HepG2 (cell line): ENCODE results near the gene RBM23. TPM values are rescaled to one million over a fixed set of nuclear protein-coding genes. Genes with fewer than 3 reads are reported as not detected.

ENCODE experiments used
- CHCHD3 ChIP-seq: sonication (generic); formaldehyde crosslinking; IDR thresholded peaks from 2 replicates; pipeline ENCODE4 v1.8.0; 2022; ENCODE audit warnings: mild to moderate bottlenecking, missing genetic modification reagents, moderate library complexity
- GABPA ChIP-seq, 2 experiments: IDR thresholded peaks; 2 replicates each; pipeline ENCODE4 v1.6.1; 2011 to 2016; ENCODE audit warnings: low read depth in 2 of 2, low read length in 1 of 2, missing biosample characterization in 1 of 2, missing genetic modification characterization in 1 of 2
- IKZF1 ChIP-seq: fragments of 450-650 bp; IDR thresholded peaks from 2 replicates; pipeline ENCODE4 v1.7.1; 2016
- KLF13 ChIP-seq: sonication (generic); formaldehyde crosslinking; IDR thresholded peaks from 2 replicates; pipeline ENCODE4 v1.4.0; 2020; ENCODE audit warnings: mild to moderate bottlenecking, missing genetic modification reagents
- NCOR1 ChIP-seq: fragments of 200-600 bp; sonication (generic); IDR thresholded peaks from 2 replicates; pipeline ENCODE4 v1.7.0; 2017; ENCODE audit warnings: antibody characterized with exemption, low read length, borderline replicate concordance
- NFE2 ChIP-seq: sonication (generic); formaldehyde crosslinking; IDR thresholded peaks from 2 replicates; pipeline ENCODE4 v1.4.0; 2020; ENCODE audit warnings: missing genetic modification reagents
- NR2F1 ChIP-seq, 2 experiments: fragments of 450-650 bp in 1 of 2; formaldehyde crosslinking in 1 of 2; IDR thresholded peaks; 2 replicates each; pipeline versions ENCODE4 v1.5.0 to v1.6.1; 2016 to 2020; ENCODE audit warnings: mild to moderate bottlenecking in 1 of 2, missing compliant biosample characterization in 1 of 2, missing genetic modification reagents in 1 of 2, moderate library complexity in 1 of 2
- NR2F2 ChIP-seq: IDR thresholded peaks from 2 replicates; pipeline ENCODE4 v1.6.1; 2012; ENCODE audit warnings: low read depth, inconsistent platforms, borderline replicate concordance
- PPARG ChIP-seq: conservative IDR thresholded peaks from 2 replicates; pipeline ENCODE4 v1.6.1; 2016; ENCODE audit warnings: missing biosample characterization, missing genetic modification reagents
- RELA ChIP-seq: sonication (generic); formaldehyde crosslinking; IDR thresholded peaks from 2 replicates; pipeline ENCODE4 v1.4.0; 2020; ENCODE audit warnings: missing genetic modification reagents
- SP1 ChIP-seq, 2 experiments: fragments of 450-650 bp in 1 of 2; sonication (generic) in 1 of 2; formaldehyde crosslinking in 1 of 2; IDR thresholded peaks; 2 replicates each; pipeline versions ENCODE4 v1.4.0 to v1.6.1; 2016 to 2020; ENCODE audit warnings: missing genetic modification reagents in 1 of 2
- SRSF1 ChIP-seq: fragments of 200-400 bp; formaldehyde crosslinking; optimal IDR thresholded peaks from 2 replicates; pipeline ENCODE3; 2017; ENCODE audit warnings: mild to moderate bottlenecking, low read depth, low read length, moderate library complexity
- ZBTB49 ChIP-seq: sonication (generic); formaldehyde crosslinking; IDR thresholded peaks from 2 replicates; pipeline ENCODE4 v1.4.0; 2020; ENCODE audit warnings: missing genetic modification reagents, borderline replicate concordance
- ZMYM2 ChIP-seq: sonication (generic); formaldehyde crosslinking; IDR thresholded peaks from 2 replicates; pipeline ENCODE4 v1.8.0; 2022; ENCODE audit warnings: mild to moderate bottlenecking, missing genetic modification reagents
- ZNF362 ChIP-seq: sonication (generic); formaldehyde crosslinking; IDR thresholded peaks from 2 replicates; pipeline ENCODE4 v1.4.0; 2020; ENCODE audit warnings: missing genetic modification reagents, mild to moderate bottlenecking, borderline replicate concordance
- ZNF772 ChIP-seq: sonication (generic); formaldehyde crosslinking; IDR thresholded peaks from 2 replicates; pipeline ENCODE4 v1.5.0; 2020; ENCODE audit warnings: mild to moderate bottlenecking, missing genetic modification reagents
- ZNF780A ChIP-seq: sonication (generic); formaldehyde crosslinking; IDR thresholded peaks from 2 replicates; pipeline ENCODE4 v1.8.0; 2022; ENCODE audit warnings: mild to moderate bottlenecking, missing genetic modification reagents, moderate library complexity
- ZSCAN21 ChIP-seq: sonication (generic); formaldehyde crosslinking; IDR thresholded peaks from 2 replicates; pipeline ENCODE4 v1.8.0; 2022; ENCODE audit warnings: mild to moderate bottlenecking, missing genetic modification reagents, moderate library complexity, borderline replicate concordance
- polyA plus RNA-seq, 8 experiments: library from polyadenylated mRNA; depleted of rRNA in 3 of 8; stranded (reverse) in 7 of 8; unstranded in 1 of 8; fragments of >200 nt; fragmentation: Illumina TruSeq in 4 of 8; extraction: Trizol in 4 of 8; gene quantifications; 2 replicates each; pipeline versions ENCODE4 v1.2.1 to v1.2.3, GENCODE V29; 2011 to 2016; ENCODE audit warnings: low read depth in 4 of 8, missing spikeins in 1 of 8, mixed read lengths in 1 of 8; ENCODE audit not compliant: insufficient read depth in 1 of 8
- total RNA-seq, 5 experiments: library from RNA; depleted of rRNA; stranded (reverse); fragments of >200 nt; fragmentation: Illumina TruSeq; extraction: Trizol; gene quantifications; 2 replicates each; pipeline ENCODE4 v1.2.3, GENCODE V29; 2016; ENCODE audit warnings: low read depth in 1 of 5
- TF ChIP-seq, protein P1 (sequence below): sonication (generic); formaldehyde crosslinking; conservative IDR thresholded peaks from 2 replicates; pipeline ENCODE4 v1.4.0; 2020; ENCODE audit warnings: mild to moderate bottlenecking, missing genetic modification reagents, moderate library complexity
- TF ChIP-seq, protein P2 (sequence below): IDR thresholded peaks from 2 replicates; pipeline ENCODE4 v1.6.1; 2016; ENCODE audit warnings: missing compliant biosample characterization, missing genetic modification reagents, borderline replicate concordance

RBM23 gene
- total and polyA plus RNA-seq, 2 of the 13 experiments (the other 11 are each of a cell fraction or from before 2014, with no cell fraction given): 1.5 to 2.1 TPM

GRCh38 chr14:22871224-22872032 lies 47.5 kb downstream of the RBM23 start, which contains the start of gene LRP10 (continued):
- peak; percentile 87 for TF ChIP-seq ZSCAN21 (CRISPR knock-in tag)
- 0 out of 2 replicates have a peak, but pooled peaks have one; percentile 11 for TF ChIP-seq RELA (CRISPR knock-in tag)
- TF ChIP-seq ZNF362 (CRISPR knock-in tag): peak; percentile 35; the same call in 1 of the 2 replicates
- no peak; the same call in 1 of the 2 replicates for TF ChIP-seq ZMYM2 (CRISPR knock-in tag)
- TF ChIP-seq GABPA (IDR thresholded peaks at IDR 0.05; ENCODE audit: low read depth, low read length): no peak
- peak; percentile 88 for TF ChIP-seq GABPA (CRISPR knock-in tag; IDR thresholded peaks at IDR 0.05; ENCODE audit: low read depth)
- TF ChIP-seq ZNF772 (CRISPR knock-in tag): peak; percentile 57
- TF ChIP-seq IKZF1: no peak
- peak; percentile 63; the same call in 1 of the 2 replicates for TF ChIP-seq NR2F2
- no peak for TF ChIP-seq SP1 (IDR thresholded peaks at IDR 0.05)
- peak; percentile 96 for TF ChIP-seq SP1 (CRISPR knock-in tag; IDR thresholded peaks at IDR 0.05)
- no peak for TF ChIP-seq SRSF1
- TF ChIP-seq, protein P1, sequence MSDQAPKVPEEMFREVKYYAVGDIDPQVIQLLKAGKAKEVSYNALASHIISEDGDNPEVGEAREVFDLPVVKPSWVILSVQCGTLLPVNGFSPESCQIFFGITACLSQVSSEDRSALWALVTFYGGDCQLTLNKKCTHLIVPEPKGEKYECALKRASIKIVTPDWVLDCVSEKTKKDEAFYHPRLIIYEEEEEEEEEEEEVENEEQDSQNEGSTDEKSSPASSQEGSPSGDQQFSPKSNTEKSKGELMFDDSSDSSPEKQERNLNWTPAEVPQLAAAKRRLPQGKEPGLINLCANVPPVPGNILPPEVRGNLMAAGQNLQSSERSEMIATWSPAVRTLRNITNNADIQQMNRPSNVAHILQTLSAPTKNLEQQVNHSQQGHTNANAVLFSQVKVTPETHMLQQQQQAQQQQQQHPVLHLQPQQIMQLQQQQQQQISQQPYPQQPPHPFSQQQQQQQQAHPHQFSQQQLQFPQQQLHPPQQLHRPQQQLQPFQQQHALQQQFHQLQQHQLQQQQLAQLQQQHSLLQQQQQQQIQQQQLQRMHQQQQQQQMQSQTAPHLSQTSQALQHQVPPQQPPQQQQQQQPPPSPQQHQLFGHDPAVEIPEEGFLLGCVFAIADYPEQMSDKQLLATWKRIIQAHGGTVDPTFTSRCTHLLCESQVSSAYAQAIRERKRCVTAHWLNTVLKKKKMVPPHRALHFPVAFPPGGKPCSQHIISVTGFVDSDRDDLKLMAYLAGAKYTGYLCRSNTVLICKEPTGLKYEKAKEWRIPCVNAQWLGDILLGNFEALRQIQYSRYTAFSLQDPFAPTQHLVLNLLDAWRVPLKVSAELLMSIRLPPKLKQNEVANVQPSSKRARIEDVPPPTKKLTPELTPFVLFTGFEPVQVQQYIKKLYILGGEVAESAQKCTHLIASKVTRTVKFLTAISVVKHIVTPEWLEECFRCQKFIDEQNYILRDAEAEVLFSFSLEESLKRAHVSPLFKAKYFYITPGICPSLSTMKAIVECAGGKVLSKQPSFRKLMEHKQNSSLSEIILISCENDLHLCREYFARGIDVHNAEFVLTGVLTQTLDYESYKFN (CRISPR knock-in tag): peak; percentile 90
- peak; percentile 79; the same call in 1 of the 2 replicates for TF ChIP-seq NCOR1
- TF ChIP-seq, protein P2, sequence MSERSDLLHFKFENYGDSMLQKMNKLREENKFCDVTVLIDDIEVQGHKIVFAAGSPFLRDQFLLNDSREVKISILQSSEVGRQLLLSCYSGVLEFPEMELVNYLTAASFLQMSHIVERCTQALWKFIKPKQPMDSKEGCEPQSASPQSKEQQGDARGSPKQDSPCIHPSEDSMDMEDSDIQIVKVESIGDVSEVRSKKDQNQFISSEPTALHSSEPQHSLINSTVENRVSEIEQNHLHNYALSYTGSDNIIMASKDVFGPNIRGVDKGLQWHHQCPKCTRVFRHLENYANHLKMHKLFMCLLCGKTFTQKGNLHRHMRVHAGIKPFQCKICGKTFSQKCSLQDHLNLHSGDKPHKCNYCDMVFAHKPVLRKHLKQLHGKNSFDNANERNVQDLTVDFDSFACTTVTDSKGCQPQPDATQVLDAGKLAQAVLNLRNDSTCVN: peak; percentile 51; the same call in 1 of the 2 replicates
- 0 out of 2 replicates have a peak, but pooled peaks have one; percentile 55 for TF ChIP-seq ZNF780A (CRISPR knock-in tag)
- TF ChIP-seq PPARG (CRISPR knock-in tag): peak; percentile 81
- peak; percentile 5 to 45; a peak in 2 of 4 replicates for TF ChIP-seq NR2F1 (CRISPR knock-in tag; IDR thresholded peaks at IDR 0.05)
- TF ChIP-seq CHCHD3 (CRISPR knock-in tag): peak; percentile 96
- no peak for TF ChIP-seq NFE2 (CRISPR knock-in tag)
- peak; percentile 47; the same call in 1 of the 2 replicates for TF ChIP-seq KLF13 (CRISPR knock-in tag)
- TF ChIP-seq ZBTB49 (CRISPR knock-in tag): no peak
